ENCODE results near the gene C11orf97.

The C11orf97 gene

DNA sequence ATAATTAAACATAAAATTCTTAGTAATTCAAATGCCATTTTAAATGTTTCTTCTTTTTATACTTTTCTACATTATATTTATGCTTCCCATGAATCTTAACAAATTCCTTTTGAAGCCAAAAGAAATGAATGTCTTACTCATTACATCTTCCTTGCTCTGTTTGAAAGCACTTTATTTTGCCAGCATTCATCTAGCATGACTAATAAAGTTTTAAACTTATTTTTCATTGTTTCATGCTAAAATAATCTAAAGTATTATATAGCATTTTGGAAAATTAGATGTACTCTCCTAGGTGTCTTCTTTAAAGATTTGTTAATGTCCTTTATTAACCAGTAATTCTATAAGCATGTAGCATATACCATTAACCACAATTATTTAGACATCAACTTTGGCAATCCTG, 45.2 kb downstream of the C11orf97 start:
- H3K4me3 ChIP-seq (ENCODE audit: low read depth, low read length), result no peak overlapping the region
- TF ChIP-seq, protein P1, sequence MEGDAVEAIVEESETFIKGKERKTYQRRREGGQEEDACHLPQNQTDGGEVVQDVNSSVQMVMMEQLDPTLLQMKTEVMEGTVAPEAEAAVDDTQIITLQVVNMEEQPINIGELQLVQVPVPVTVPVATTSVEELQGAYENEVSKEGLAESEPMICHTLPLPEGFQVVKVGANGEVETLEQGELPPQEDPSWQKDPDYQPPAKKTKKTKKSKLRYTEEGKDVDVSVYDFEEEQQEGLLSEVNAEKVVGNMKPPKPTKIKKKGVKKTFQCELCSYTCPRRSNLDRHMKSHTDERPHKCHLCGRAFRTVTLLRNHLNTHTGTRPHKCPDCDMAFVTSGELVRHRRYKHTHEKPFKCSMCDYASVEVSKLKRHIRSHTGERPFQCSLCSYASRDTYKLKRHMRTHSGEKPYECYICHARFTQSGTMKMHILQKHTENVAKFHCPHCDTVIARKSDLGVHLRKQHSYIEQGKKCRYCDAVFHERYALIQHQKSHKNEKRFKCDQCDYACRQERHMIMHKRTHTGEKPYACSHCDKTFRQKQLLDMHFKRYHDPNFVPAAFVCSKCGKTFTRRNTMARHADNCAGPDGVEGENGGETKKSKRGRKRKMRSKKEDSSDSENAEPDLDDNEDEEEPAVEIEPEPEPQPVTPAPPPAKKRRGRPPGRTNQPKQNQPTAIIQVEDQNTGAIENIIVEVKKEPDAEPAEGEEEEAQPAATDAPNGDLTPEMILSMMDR (IDR thresholded peaks at IDR 0.05; ENCODE audit: low read depth, low read length), result no peak
- H3K4me1 ChIP-seq, result no peaks in the 10 kb centered on the region
- DNase-seq, result no peak
- H3K27me3 ChIP-seq, result no peaks in the 10 kb centered on the region
- no peaks in the 10 kb centered on the region for H3K9me3 ChIP-seq
- H3K36me3 ChIP-seq, result no peaks in the 10 kb centered on the region

DNA sequence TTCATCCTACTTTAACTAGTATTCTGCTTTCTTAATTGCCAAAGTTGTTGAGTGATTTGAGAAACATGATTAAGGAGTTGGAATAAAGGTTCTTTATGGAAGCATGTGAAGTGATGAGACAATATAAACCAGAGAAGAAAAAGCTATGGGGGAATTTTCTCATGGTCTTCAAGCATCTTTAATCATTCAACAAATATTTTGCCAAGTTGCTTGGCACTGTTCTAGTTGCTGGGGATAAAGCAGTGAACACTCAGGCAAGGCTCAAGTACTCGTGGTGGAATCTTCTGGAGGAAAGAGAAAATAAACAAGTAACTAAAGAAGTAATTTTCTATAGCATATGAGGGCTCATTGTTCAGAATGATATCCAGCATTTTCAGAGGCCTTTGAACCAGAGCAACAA, 45.7 kb downstream of the C11orf97 start:
- no peak overlapping the region for H3K4me3 ChIP-seq (ENCODE audit: low read depth, low read length)
- no peaks in the 10 kb centered on the region for H3K36me3 ChIP-seq
- no peaks in the 10 kb centered on the region for H3K27me3 ChIP-seq
- no peak for DNase-seq
- H3K9me3 ChIP-seq, result no peaks in the 10 kb centered on the region
- no peaks in the 10 kb centered on the region for H3K4me1 ChIP-seq
- TF ChIP-seq, protein P1 (IDR thresholded peaks at IDR 0.05; ENCODE audit: low read depth, low read length), result no peak

DNA sequence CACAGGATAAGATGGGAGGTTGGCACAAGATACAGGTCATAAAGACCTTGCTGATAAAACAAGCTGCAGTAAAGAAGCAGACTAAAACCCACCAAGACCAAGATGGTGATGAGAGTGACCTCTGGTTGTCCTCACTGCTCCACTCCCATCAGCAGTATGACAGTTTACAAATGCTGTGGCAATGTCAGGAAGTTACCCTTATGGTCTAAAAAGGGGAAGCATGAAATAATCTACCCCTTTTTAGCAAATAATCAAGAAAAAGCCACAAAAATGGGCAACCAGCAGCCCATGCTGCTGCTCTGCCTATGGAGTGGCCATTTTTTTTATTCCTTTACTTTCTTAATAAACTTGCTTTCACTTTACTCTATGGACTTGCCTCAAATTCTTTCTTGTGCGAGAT, 46.2 kb downstream of the C11orf97 start:
- TF ChIP-seq, protein P1 (IDR thresholded peaks at IDR 0.05; ENCODE audit: low read depth, low read length), result no peak
- no peaks in the 10 kb centered on the region for H3K36me3 ChIP-seq

DNA sequence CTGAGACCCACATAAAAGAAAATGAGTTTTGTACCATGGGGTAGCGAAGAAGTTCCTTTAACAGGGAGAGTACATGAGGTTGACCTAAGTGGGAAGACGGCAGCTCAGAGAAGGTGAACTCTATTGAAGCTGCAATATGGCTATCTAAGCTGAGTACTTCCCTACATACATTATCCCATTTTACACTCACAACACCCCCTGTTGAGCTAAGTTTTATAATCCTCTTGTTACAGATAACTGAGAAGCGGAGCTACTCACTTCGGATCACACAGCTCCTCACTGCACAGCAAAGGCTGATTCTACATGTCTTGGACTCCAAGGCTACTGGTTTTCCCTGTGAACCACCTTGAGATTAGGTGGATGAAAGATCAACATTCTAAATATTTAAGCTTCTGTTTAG, 46.7 kb downstream of the C11orf97 start:
- DNase-seq, result no peak
- Histone ChIP-seq H3K4me3 (ENCODE audit: low read depth, low read length) (no peak overlapping the region), H3K9me3 (no peaks in the 10 kb centered on the region), H3K27me3 (no peaks in the 10 kb centered on the region), H3K4me1 (no peaks in the 10 kb centered on the region), H3K36me3 (no peaks in the 10 kb centered on the region)
- TF ChIP-seq, protein P1 (IDR thresholded peaks at IDR 0.05; ENCODE audit: low read depth, low read length), result no peak

More for the DNA sequence above, 46.2 kb downstream of the C11orf97 start:
- Histone ChIP-seq H3K4me1 (no peaks in the 10 kb centered on the region), H3K9me3 (no peaks in the 10 kb centered on the region), H3K4me3 (ENCODE audit: low read depth, low read length) (no peak overlapping the region), H3K27me3 (no peaks in the 10 kb centered on the region)
- no peak for DNase-seq

DNA sequence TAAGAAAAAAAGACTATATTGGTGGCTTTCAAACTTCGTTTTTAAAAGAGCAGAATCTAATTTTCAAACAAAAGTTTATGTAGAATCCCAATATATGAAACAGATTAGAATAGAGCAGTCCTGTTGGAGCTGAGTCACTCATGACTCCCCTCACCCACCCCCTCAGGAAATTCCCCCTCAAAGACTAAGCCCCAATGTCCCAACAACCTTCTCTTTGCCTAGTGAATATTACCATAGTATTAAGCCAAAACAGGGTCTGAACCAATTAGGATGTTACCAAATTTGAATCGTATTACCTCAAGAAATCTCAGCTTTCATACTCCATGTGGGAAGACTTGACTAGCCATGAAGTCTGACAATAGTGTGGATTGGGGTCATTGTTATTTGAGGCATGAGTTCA, 47.1 kb downstream of the C11orf97 start:
- TF ChIP-seq, protein P1 (IDR thresholded peaks at IDR 0.05; ENCODE audit: low read depth, low read length), result no peak
- Histone ChIP-seq H3K36me3 (no peaks in the 10 kb centered on the region), H3K9me3 (no peaks in the 10 kb centered on the region), H3K4me3 (ENCODE audit: low read depth, low read length) (no peak overlapping the region), H3K4me1 (no peaks in the 10 kb centered on the region), H3K27me3 (no peaks in the 10 kb centered on the region)
- no peak for DNase-seq

DNA sequence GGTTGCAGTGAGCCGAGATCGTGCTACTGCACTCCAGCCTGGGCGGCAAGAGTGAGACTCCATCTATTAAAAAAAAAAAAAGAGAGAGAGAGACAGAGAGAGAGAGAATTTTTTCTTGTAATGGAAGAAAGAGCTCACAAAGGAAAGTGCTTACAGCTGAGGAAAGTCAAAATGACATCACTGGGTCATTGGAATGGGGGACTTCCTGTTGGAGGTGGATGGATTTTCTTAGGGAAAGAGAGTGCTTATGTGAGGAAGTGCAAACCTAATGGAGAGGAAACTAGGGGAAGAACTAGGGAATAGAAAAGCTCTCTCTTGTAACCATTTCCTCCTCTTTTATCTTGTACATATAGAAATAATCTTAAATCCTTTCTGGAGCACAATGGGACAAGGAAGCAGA, 48.6 kb downstream of the C11orf97 start:
- TF ChIP-seq, protein P1 (IDR thresholded peaks at IDR 0.05; ENCODE audit: low read depth, low read length), result no peak
- no peak overlapping the region for H3K4me3 ChIP-seq (ENCODE audit: low read depth, low read length)
- no peak for DNase-seq
- no peaks in the 10 kb centered on the region for H3K9me3 ChIP-seq
- no peaks in the 10 kb centered on the region for H3K36me3 ChIP-seq
- no peaks in the 10 kb centered on the region for H3K4me1 ChIP-seq
- no peaks in the 10 kb centered on the region for H3K27me3 ChIP-seq

Data from BE2C (cell line).